ENCODE data around the gene RNF5. TPM values are rescaled to one million over a fixed set of nuclear protein-coding genes. Genes with fewer than 3 reads are reported as not detected.

RNF5 gene
- total RNA-seq, 1 donor from 2014 or later: 76.0 TPM

DNA sequence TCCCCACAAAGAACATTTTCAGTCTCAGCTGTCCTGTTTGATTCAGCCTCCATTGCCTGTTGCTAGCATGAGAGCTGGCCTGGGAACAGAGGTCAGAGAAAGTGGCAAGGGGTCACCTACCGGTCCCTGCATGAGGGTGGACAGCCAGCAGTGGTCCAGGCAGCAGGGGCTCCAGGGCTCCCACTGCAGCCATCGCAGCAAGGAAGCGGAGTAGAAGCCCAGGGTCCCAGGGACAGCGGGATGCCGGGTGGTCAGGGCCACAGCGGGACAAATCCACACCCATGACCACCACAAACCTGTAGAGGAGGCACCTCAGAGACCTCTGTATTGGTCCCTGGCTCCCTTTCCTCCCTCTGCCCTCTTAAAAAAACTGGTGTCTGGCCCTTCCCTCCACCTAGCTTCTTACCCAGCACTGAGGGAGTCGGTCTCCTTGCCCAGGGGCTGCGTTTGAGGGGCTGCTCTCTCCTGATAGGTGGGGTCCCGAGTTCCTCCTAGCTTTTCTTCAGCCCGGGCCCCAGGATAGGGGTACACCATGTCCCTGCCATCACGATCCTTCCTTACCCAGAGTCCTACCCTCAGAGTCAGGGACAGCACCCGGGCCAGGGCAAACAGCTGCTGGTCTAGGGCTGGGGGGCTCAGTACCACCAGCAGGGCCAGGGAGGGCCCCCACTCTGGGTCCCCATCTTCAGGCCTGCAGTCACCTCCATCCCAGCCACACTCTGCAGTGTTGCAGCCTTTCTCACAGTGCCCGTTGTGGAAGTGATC, 22.7 kb downstream of the RNF5 start:
- DNase-seq: no peak
- H3K4me3 ChIP-seq: no peak overlapping the region
- H3K9me3 ChIP-seq (replicated peaks): no peaks in the 10 kb centered on the region
- intact Hi-C loops (cut with micrococcal nuclease): no loop called here
- TF ChIP-seq, protein P1, sequence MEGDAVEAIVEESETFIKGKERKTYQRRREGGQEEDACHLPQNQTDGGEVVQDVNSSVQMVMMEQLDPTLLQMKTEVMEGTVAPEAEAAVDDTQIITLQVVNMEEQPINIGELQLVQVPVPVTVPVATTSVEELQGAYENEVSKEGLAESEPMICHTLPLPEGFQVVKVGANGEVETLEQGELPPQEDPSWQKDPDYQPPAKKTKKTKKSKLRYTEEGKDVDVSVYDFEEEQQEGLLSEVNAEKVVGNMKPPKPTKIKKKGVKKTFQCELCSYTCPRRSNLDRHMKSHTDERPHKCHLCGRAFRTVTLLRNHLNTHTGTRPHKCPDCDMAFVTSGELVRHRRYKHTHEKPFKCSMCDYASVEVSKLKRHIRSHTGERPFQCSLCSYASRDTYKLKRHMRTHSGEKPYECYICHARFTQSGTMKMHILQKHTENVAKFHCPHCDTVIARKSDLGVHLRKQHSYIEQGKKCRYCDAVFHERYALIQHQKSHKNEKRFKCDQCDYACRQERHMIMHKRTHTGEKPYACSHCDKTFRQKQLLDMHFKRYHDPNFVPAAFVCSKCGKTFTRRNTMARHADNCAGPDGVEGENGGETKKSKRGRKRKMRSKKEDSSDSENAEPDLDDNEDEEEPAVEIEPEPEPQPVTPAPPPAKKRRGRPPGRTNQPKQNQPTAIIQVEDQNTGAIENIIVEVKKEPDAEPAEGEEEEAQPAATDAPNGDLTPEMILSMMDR (IDR thresholded peaks at IDR 0.05; ENCODE audit: borderline replicate concordance): no peak
- peaks cover 27% of the 10 kb centered on the region for H3K27me3 ChIP-seq (ENCODE audit: low read depth)
- H3K4me1 ChIP-seq: peaks cover 18% of the 10 kb centered on the region
- peaks cover 23% of the 10 kb centered on the region for H3K36me3 ChIP-seq
- H3K27ac ChIP-seq (replicated peaks): no peak overlapping the region

- DNase-seq: no peak
- TF ChIP-seq, protein P1 (IDR thresholded peaks at IDR 0.05; ENCODE audit: borderline replicate concordance): no peak
- intact Hi-C loops (cut with micrococcal nuclease): no loop called here
- peaks cover 23% of the 10 kb centered on the region for H3K36me3 ChIP-seq
- peaks cover 27% of the 10 kb centered on the region for H3K27me3 ChIP-seq (ENCODE audit: low read depth)
- no peaks in the 10 kb centered on the region for H3K9me3 ChIP-seq (replicated peaks)
- no peak overlapping the region for H3K4me3 ChIP-seq
- H3K4me1 ChIP-seq: peaks cover 5% of the 10 kb centered on the region
- no peak overlapping the region for H3K27ac ChIP-seq (replicated peaks)
These were observed 24.0 kb downstream of the RNF5 start for GRCh38 chr6:32202186-32202585.

GRCh38 chr6:32203426-32204267, 25.4 kb downstream of the RNF5 start:
- Histone ChIP-seq H3K4me1 (no peaks in the 10 kb centered on the region), H3K4me3 (no peak overlapping the region), H3K36me3 (peaks cover 28% of the 10 kb centered on the region), H3K27me3 (ENCODE audit: low read depth) (peaks cover 27% of the 10 kb centered on the region), H3K9me3 (replicated peaks) (no peaks in the 10 kb centered on the region), H3K27ac (replicated peaks) (no peak overlapping the region)
- no peak for DNase-seq
- intact Hi-C loops (cut with micrococcal nuclease): no loop called here
- TF ChIP-seq, protein P1 (IDR thresholded peaks at IDR 0.05; ENCODE audit: borderline replicate concordance): no peak

- no peaks in the 10 kb centered on the region for H3K9me3 ChIP-seq (replicated peaks)
- no peak overlapping the region for H3K27ac ChIP-seq (replicated peaks)
- DNase-seq: no peak
- H3K4me1 ChIP-seq: no peaks in the 10 kb centered on the region
- peaks cover 34% of the 10 kb centered on the region for H3K36me3 ChIP-seq
- no peak overlapping the region for H3K4me3 ChIP-seq
- intact Hi-C loops (cut with micrococcal nuclease): no loop called here
- peaks cover 27% of the 10 kb centered on the region for H3K27me3 ChIP-seq (ENCODE audit: low read depth)
- TF ChIP-seq, protein P1 (IDR thresholded peaks at IDR 0.05; ENCODE audit: borderline replicate concordance): no peak
These were observed 26.1 kb downstream of the RNF5 start for GRCh38 chr6:32204268-32204715.

DNA sequence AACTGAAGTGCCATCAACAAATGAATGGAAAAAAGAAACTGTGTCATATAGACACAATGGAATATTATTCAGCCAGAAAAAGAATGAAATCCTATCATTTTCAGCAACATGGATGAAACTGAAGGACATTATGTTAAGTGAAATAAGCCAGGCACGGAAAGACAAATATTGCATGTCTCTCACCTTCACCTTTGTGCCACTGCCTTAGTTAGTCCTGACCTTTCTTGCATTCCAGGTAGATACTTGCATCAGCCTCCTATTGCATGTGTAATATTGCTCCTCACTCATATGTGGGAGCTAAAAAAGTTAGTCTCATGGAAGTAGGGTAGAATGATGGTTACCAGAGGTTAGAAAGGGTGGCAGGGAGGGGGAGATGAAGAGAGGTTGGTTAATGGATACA, 30.8 kb downstream of the RNF5 start:
- no peak for DNase-seq
- Histone ChIP-seq H3K9me3 (replicated peaks) (no peaks in the 10 kb centered on the region), H3K4me3 (no peak overlapping the region), H3K27me3 (ENCODE audit: low read depth) (peaks cover 2% of the 10 kb centered on the region), H3K4me1 (no peaks in the 10 kb centered on the region), H3K27ac (replicated peaks) (no peak overlapping the region), H3K36me3 (peaks cover 30% of the 10 kb centered on the region)
- TF ChIP-seq, protein P1 (IDR thresholded peaks at IDR 0.05; ENCODE audit: borderline replicate concordance): no peak
- intact Hi-C loops (cut with micrococcal nuclease): no loop called here

All from left ventricle myocardium inferior (tissue), 1 donor.